Measurements from ENCODE around the gene OR6S1.

The OR6S1 gene

DNA sequence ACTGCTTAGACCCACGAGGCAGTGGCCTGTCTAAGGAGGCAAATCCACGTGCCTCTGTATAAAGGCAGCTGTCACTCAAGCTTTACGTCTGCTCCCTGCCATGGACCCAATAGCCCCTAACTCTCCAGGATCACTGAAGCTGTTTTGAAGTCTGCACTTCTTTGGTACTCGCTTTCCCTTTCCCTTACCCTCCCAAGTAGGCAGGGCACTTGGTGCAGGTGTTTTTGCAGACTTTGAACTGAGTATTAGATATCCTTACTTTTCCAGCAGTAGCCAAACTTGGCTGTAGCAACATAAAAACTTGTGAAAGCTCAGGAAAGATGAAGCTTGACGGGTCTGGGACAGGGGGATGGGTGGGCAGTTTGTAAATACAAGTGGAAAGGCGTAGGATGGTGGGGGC lies 17.8 kb upstream of the OR6S1 start:
- CTCF ChIA-PET, result interaction anchor here (1.0 to 4.1 kb wide), 2 partner anchors 31 to 49 kb away, joined by 3 to 21 read pairs; no protein-coding TSS in a partner anchor

More for the DNA sequence above, 17.8 kb upstream of the OR6S1 start:
- Histone ChIP-seq H3K4me3 (ENCODE audit: low read depth, low read length) (no peak overlapping the region), H3K36me3 (ENCODE audit: control insufficient read depth in 2 of 2, insufficient read depth in 1 of 2, low read length in 2 of 2) (no peaks in the 10 kb centered on the region), H3K27ac (ENCODE audit: extremely low read depth, low read depth, low read length) (no peak overlapping the region), H3K9me3 (ENCODE audit: control insufficient read depth, insufficient read depth, low read depth, low read length) (no peaks in the 10 kb centered on the region), H3K4me1 (ENCODE audit: control insufficient read depth, insufficient read depth, low read length) (no peaks in the 10 kb centered on the region)
- no peak for TF ChIP-seq ZNF747 (tag by site-specific recombination; IDR thresholded peaks at IDR 0.05)
- TF ChIP-seq ZNF114 (tag by site-specific recombination; IDR thresholded peaks at IDR 0.05), result no peak
- no peak for TF ChIP-seq BCL11B (tag by site-specific recombination; IDR thresholded peaks at IDR 0.05; ENCODE audit: low read depth)
- TF ChIP-seq, protein P1, sequence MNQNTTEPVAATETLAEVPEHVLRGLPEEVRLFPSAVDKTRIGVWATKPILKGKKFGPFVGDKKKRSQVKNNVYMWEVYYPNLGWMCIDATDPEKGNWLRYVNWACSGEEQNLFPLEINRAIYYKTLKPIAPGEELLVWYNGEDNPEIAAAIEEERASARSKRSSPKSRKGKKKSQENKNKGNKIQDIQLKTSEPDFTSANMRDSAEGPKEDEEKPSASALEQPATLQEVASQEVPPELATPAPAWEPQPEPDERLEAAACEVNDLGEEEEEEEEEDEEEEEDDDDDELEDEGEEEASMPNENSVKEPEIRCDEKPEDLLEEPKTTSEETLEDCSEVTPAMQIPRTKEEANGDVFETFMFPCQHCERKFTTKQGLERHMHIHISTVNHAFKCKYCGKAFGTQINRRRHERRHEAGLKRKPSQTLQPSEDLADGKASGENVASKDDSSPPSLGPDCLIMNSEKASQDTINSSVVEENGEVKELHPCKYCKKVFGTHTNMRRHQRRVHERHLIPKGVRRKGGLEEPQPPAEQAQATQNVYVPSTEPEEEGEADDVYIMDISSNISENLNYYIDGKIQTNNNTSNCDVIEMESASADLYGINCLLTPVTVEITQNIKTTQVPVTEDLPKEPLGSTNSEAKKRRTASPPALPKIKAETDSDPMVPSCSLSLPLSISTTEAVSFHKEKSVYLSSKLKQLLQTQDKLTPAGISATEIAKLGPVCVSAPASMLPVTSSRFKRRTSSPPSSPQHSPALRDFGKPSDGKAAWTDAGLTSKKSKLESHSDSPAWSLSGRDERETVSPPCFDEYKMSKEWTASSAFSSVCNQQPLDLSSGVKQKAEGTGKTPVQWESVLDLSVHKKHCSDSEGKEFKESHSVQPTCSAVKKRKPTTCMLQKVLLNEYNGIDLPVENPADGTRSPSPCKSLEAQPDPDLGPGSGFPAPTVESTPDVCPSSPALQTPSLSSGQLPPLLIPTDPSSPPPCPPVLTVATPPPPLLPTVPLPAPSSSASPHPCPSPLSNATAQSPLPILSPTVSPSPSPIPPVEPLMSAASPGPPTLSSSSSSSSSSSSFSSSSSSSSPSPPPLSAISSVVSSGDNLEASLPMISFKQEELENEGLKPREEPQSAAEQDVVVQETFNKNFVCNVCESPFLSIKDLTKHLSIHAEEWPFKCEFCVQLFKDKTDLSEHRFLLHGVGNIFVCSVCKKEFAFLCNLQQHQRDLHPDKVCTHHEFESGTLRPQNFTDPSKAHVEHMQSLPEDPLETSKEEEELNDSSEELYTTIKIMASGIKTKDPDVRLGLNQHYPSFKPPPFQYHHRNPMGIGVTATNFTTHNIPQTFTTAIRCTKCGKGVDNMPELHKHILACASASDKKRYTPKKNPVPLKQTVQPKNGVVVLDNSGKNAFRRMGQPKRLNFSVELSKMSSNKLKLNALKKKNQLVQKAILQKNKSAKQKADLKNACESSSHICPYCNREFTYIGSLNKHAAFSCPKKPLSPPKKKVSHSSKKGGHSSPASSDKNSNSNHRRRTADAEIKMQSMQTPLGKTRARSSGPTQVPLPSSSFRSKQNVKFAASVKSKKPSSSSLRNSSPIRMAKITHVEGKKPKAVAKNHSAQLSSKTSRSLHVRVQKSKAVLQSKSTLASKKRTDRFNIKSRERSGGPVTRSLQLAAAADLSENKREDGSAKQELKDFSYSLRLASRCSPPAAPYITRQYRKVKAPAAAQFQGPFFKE (tag by site-specific recombination; IDR thresholded peaks at IDR 0.05; ENCODE audit: borderline replicate concordance), result no peak
- no peak for TF ChIP-seq ZSCAN23 (tag by site-specific recombination; IDR thresholded peaks at IDR 0.05)
- no peak for TF ChIP-seq ZNF501 (tag by site-specific recombination; IDR thresholded peaks at IDR 0.05)
- TF ChIP-seq, protein P2, sequence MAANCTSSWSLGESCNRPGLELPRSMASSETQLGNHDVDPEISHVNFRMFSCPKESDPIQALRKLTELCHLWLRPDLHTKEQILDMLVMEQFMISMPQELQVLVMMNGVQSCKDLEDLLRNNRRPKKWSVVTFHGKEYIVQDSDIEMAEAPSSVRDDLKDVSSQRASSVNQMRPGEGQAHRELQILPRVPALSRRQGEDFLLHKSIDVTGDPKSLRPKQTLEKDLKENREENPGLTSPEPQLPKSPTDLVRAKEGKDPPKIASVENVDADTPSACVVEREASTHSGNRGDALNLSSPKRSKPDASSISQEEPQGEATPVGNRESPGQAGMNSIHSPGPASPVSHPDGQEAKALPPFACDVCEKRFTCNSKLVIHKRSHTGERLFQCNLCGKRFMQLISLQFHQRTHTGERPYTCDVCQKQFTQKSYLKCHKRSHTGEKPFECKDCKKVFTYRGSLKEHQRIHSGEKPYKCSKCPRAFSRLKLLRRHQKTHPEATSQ (tag by site-specific recombination; IDR thresholded peaks at IDR 0.05), result no peak
- TF ChIP-seq SCRT2 (tag by site-specific recombination; IDR thresholded peaks at IDR 0.05), result no peak
- TF ChIP-seq BCL11A (tag by site-specific recombination; IDR thresholded peaks at IDR 0.05; ENCODE audit: low read depth), result no peak
- TF ChIP-seq ZNF549 (tag by site-specific recombination; IDR thresholded peaks at IDR 0.05), result no peak
- TF ChIP-seq ZNF629 (tag by site-specific recombination; IDR thresholded peaks at IDR 0.05), result no peak
- TF ChIP-seq, protein P3, sequence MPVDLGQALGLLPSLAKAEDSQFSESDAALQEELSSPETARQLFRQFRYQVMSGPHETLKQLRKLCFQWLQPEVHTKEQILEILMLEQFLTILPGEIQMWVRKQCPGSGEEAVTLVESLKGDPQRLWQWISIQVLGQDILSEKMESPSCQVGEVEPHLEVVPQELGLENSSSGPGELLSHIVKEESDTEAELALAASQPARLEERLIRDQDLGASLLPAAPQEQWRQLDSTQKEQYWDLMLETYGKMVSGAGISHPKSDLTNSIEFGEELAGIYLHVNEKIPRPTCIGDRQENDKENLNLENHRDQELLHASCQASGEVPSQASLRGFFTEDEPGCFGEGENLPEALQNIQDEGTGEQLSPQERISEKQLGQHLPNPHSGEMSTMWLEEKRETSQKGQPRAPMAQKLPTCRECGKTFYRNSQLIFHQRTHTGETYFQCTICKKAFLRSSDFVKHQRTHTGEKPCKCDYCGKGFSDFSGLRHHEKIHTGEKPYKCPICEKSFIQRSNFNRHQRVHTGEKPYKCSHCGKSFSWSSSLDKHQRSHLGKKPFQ (tag by site-specific recombination; IDR thresholded peaks at IDR 0.05), result no peak
- no peak for TF ChIP-seq KLF9 (tag by site-specific recombination; IDR thresholded peaks at IDR 0.05; ENCODE audit: low read depth)
- TF ChIP-seq, protein P4, sequence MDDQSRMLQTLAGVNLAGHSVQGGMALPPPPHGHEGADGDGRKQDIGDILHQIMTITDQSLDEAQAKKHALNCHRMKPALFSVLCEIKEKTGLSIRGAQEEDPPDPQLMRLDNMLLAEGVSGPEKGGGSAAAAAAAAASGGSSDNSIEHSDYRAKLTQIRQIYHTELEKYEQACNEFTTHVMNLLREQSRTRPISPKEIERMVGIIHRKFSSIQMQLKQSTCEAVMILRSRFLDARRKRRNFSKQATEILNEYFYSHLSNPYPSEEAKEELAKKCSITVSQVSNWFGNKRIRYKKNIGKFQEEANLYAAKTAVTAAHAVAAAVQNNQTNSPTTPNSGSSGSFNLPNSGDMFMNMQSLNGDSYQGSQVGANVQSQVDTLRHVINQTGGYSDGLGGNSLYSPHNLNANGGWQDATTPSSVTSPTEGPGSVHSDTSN (CRISPR knock-in tag; IDR thresholded peaks at IDR 0.05), result no peak
- TF ChIP-seq, protein P5, sequence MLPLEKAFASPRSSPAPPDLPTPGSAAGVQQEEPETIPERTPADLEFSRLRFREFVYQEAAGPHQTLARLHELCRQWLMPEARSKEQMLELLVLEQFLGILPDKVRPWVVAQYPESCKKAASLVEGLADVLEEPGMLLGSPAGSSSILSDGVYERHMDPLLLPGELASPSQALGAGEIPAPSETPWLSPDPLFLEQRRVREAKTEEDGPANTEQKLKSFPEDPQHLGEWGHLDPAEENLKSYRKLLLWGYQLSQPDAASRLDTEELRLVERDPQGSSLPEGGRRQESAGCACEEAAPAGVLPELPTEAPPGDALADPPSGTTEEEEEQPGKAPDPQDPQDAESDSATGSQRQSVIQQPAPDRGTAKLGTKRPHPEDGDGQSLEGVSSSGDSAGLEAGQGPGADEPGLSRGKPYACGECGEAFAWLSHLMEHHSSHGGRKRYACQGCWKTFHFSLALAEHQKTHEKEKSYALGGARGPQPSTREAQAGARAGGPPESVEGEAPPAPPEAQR (tag by site-specific recombination; IDR thresholded peaks at IDR 0.05), result no peak
- POLR2A ChIA-PET, result interaction anchor here (0.8 kb wide), 1 partner anchor 23 kb away, joined by 3 read pairs; no protein-coding TSS in a partner anchor

Measured in HEK293 (cell line).